A673 (cell line): ENCODE results near the gene LSM3.

Source experiments
- CTCF ChIP-seq: fragments of 300-800, 200-600 bp; sonication (generic); conservative IDR thresholded peaks from 2 replicates; pipeline ENCODE4 v1.5.1; 2017; ENCODE audit warnings: low read depth, mild to moderate bottlenecking, antibody characterized with exemption, low read length, moderate library complexity, mixed read lengths
- EZH2 ChIP-seq: fragments of 200-600 bp; sonication (generic); IDR thresholded peaks from 2 replicates; pipeline ENCODE4 v1.6.1; 2017; ENCODE audit warnings: borderline replicate concordance, low read depth, mild to moderate bottlenecking, mixed read lengths, antibody characterized with exemption, low read length; ENCODE audit not compliant: poor library complexity, severe bottlenecking

- TF ChIP-seq CTCF (no peak), EZH2 (no peak)
Observed at GRCh38 chr3:14144423-14145075, 34.1 kb upstream of the LSM3 start.
